CD4-positive, CD25-positive, alpha-beta regulatory T cell (primary cell): Measurements from ENCODE around the gene OPN1LW. TPM values are rescaled to one million over a fixed set of nuclear protein-coding genes. Genes with fewer than 3 reads are reported as not detected.
A peak's percentile ranks its signal among the peaks of the same experiment; 100 is the strongest.
"Not testable (repeated sequence)": the region's sequence is repeated elsewhere in the genome, so short reads cannot be mapped to it uniquely, and the experiment has no call there.

Experiments
- ATAC-seq, 2 donors: fragments of 150-1000 bp; cut with Tn5 transposase; one replicate each; pipeline ENCODE4 v1.10.0; 2021; ENCODE audit warnings: low read depth in 2 of 2, moderate number of reproducible peaks in 2 of 2, moderate library complexity in 1 of 2
- DNase-seq, 3 donors: peaks; one replicate each; pipeline versions ENCODE4 v3.0.0 to v3.0.0-alpha.2; 2012 to 2022; ENCODE audit warnings: mixed read lengths in 1 of 3
- H3K27ac ChIP-seq: one replicate; pipeline ENCODE4 v1.7.0; 2013; ENCODE audit warnings: mild to moderate bottlenecking, low read length; ENCODE audit not compliant: insufficient read depth, poor library complexity, severe bottlenecking
- H3K27me3 ChIP-seq: one replicate; pipeline ENCODE4 v1.7.0; 2013; ENCODE audit warnings: low read length; ENCODE audit not compliant: control insufficient read depth, insufficient read depth
- H3K36me3 ChIP-seq: one replicate; pipeline ENCODE4 v1.7.0; 2013; ENCODE audit warnings: mild to moderate bottlenecking, low read length, moderate library complexity; ENCODE audit not compliant: control insufficient read depth, insufficient read depth
- H3K4me1 ChIP-seq: 2 replicates; pipeline ENCODE4 v1.7.0; 2013; ENCODE audit warnings: mild to moderate bottlenecking, low read length; ENCODE audit not compliant: insufficient read depth, control insufficient read depth, poor library complexity, severe bottlenecking
- H3K4me3 ChIP-seq: one replicate; pipeline ENCODE4 v1.7.0; 2013; ENCODE audit warnings: low read depth, mild to moderate bottlenecking, low read length, moderate library complexity
- H3K9me3 ChIP-seq, 2 experiments: 1 replicate in 1 of 2; 2 replicates in 1 of 2; pipeline ENCODE4 v1.7.0; 2013; ENCODE audit warnings: low read length in 2 of 2, mild to moderate bottlenecking in 1 of 2, moderate library complexity in 1 of 2; ENCODE audit not compliant: control insufficient read depth in 2 of 2
- H3K27ac Mint-ChIP-seq, 3 donors: one replicate each; pipeline ENCODE4 v1.8.0; 2020 to 2022; ENCODE audit warnings: mild to moderate bottlenecking in 3 of 3, mixed read lengths in 3 of 3, moderate library complexity in 2 of 3
- H3K27me3 Mint-ChIP-seq: one replicate; pipeline ENCODE4 v1.8.0; 2022; ENCODE audit warnings: mild to moderate bottlenecking, mixed read lengths
- H3K36me3 Mint-ChIP-seq: one replicate; pipeline ENCODE4 v1.8.0; 2020; ENCODE audit warnings: mixed read lengths
- H3K4me1 Mint-ChIP-seq, 4 donors: one replicate each; pipeline ENCODE4 v1.8.0; 2020 to 2022; ENCODE audit warnings: mixed read lengths in 4 of 4, mild to moderate bottlenecking in 1 of 4
- H3K4me3 Mint-ChIP-seq, 4 donors: one replicate each; pipeline ENCODE4 v1.8.0; 2020 to 2022; ENCODE audit warnings: mild to moderate bottlenecking in 4 of 4, mixed read lengths in 4 of 4, moderate library complexity in 3 of 4
- H3K9me3 Mint-ChIP-seq, 7 donors: one replicate each; pipeline ENCODE4 v1.8.0; 2020 to 2022; ENCODE audit warnings: mixed read lengths in 7 of 7, mild to moderate bottlenecking in 3 of 7, moderate library complexity in 2 of 7
- polyA plus RNA-seq, 4 donors: library from polyadenylated mRNA; unstranded; fragments of 300-500 nt; fragmentation: Illumina TruSeq; gene quantifications; one replicate each; pipeline ENCODE4 v1.2.3, GENCODE V29; 2021
- total RNA-seq: library from RNA; stranded (reverse); gene quantifications from one replicate; pipeline ENCODE4 v1.2.3, GENCODE V29; 2022

Gene OPN1LW
- total RNA-seq (not detected), polyA plus RNA-seq (not detected)

GRCh38 chrX:154144010-154144409, at the start of gene OPN1LW:
OPN1LW (plus strand) TSS chrX:154144243; CDS start chrX:154144284, 41 bp downstream.
- not testable (repeated sequence) for ATAC-seq, H3K27me3 ChIP-seq, H3K4me3 ChIP-seq, H3K4me1 ChIP-seq, H3K27me3 Mint-ChIP-seq, H3K27ac ChIP-seq, H3K9me3 ChIP-seq, H3K36me3 Mint-ChIP-seq, H3K36me3 ChIP-seq, H3K4me3 Mint-ChIP-seq, DNase-seq, H3K9me3 Mint-ChIP-seq, H3K4me1 Mint-ChIP-seq
- H3K27ac Mint-ChIP-seq, result peak within 1 kb of the TSS in 1 of 3 donors; percentile 48

- H3K4me1 ChIP-seq, result peaks cover 37% of the 10 kb centered on the region
- H3K9me3 Mint-ChIP-seq, result peaks cover 0 to 6% (median 0%) of the 10 kb centered on the region in 7 donors
- H3K27ac Mint-ChIP-seq, result peak overlapping the region; percentile 38 to 88 (median 80)
- ATAC-seq (no peak), DNase-seq (no peak)
- H3K4me1 Mint-ChIP-seq, result peaks cover 17 to 61% (median 42%) of the 10 kb centered on the region in 4 donors
- peak overlapping the region; percentile 84 for H3K27ac ChIP-seq
- H3K36me3 ChIP-seq, result peaks cover 6% of the 10 kb centered on the region
- H3K9me3 ChIP-seq, result no peaks in the 10 kb centered on the region
- peak overlapping the region; percentile 88 for H3K4me3 ChIP-seq
- H3K4me3 Mint-ChIP-seq, result peak overlapping the region; percentile 93 to 98 (median 95)
- no peaks in the 10 kb centered on the region for H3K27me3 ChIP-seq
- H3K36me3 Mint-ChIP-seq, result peaks cover 3% of the 10 kb centered on the region
- H3K27me3 Mint-ChIP-seq, result peaks cover 4% of the 10 kb centered on the region
These were observed 49.2 kb upstream of the OPN1LW start for GRCh38 chrX:154094833-154095232.

GRCh38 chrX:154096140-154097002, 47.7 kb upstream of the OPN1LW start:
- H3K36me3 ChIP-seq, result peaks cover under 1% of the 10 kb centered on the region
- H3K27ac Mint-ChIP-seq, result peak overlapping the region; percentile 86 to 98 (median 88)
- no peaks in the 10 kb centered on the region for H3K9me3 ChIP-seq
- H3K4me3 ChIP-seq, result peak overlapping the region; percentile 88
- ATAC-seq (no peak), DNase-seq (peak in 2 of 3 donors; percentile 10 to 50)
- no peaks in the 10 kb centered on the region for H3K27me3 ChIP-seq
- H3K9me3 Mint-ChIP-seq, result peaks cover 0 to 6% (median 0%) of the 10 kb centered on the region in 7 donors
- H3K36me3 Mint-ChIP-seq, result no peaks in the 10 kb centered on the region
- peaks cover 9% of the 10 kb centered on the region for H3K27me3 Mint-ChIP-seq
- H3K27ac ChIP-seq, result peak overlapping the region; percentile 84
- peak overlapping the region; percentile 93 to 98 (median 95) for H3K4me3 Mint-ChIP-seq
- peaks cover 17 to 52% (median 34%) of the 10 kb centered on the region in 4 donors for H3K4me1 Mint-ChIP-seq
- H3K4me1 ChIP-seq, result peaks cover 36% of the 10 kb centered on the region

- H3K27me3 ChIP-seq, result no peaks in the 10 kb centered on the region
These were observed 46.9 kb upstream of the OPN1LW start for GRCh38 chrX:154097003-154097588.

GRCh38 chrX:154097589-154098541, 46.2 kb upstream of the OPN1LW start, which contains the start of gene MECP2:
MECP2 (minus strand) TSS chrX:154097717.
- H3K4me3 ChIP-seq, result peak within 1 kb of the TSS; percentile 88
- peaks cover 30% of the 10 kb centered on the region for H3K4me1 ChIP-seq
- H3K27ac ChIP-seq, result peak within 1 kb of the TSS; percentile 84
- H3K27me3 ChIP-seq, result no peaks in the 10 kb centered on the region
- peak within 1 kb of the TSS; percentile 93 to 98 (median 95) for H3K4me3 Mint-ChIP-seq
- no peaks in the 10 kb centered on the region for H3K36me3 Mint-ChIP-seq
- H3K4me1 Mint-ChIP-seq, result peaks cover 10 to 38% (median 27%) of the 10 kb centered on the region in 4 donors
- DNase-seq (peak; percentile 83 to 93 (median 86)), ATAC-seq (peak; percentile 88 to 89)
- peaks cover 17% of the 10 kb centered on the region for H3K27me3 Mint-ChIP-seq
- peak within 1 kb of the TSS; percentile 94 to 98 (median 95) for H3K27ac Mint-ChIP-seq
- H3K9me3 Mint-ChIP-seq, result peaks cover 0 to 6% (median 0%) of the 10 kb centered on the region in 7 donors
- no peaks in the 10 kb centered on the region for H3K36me3 ChIP-seq
- no peaks in the 10 kb centered on the region for H3K9me3 ChIP-seq

More at GRCh38 chrX:154097003-154097588, 46.9 kb upstream of the OPN1LW start:
- Histone ChIP-seq H3K4me3 (peak overlapping the region; percentile 88), H3K36me3 (no peaks in the 10 kb centered on the region), H3K9me3 (no peaks in the 10 kb centered on the region), H3K4me1 (peaks cover 30% of the 10 kb centered on the region), H3K27ac (peak overlapping the region; percentile 84)
- DNase-seq (peak; percentile 54 to 63 (median 61)), ATAC-seq (peak; percentile 16 to 17)
- H3K4me3 Mint-ChIP-seq, result peak overlapping the region; percentile 93 to 98 (median 95)
- H3K9me3 Mint-ChIP-seq, result peaks cover 0 to 6% (median 0%) of the 10 kb centered on the region in 7 donors
- no peaks in the 10 kb centered on the region for H3K36me3 Mint-ChIP-seq
- peak overlapping the region; percentile 86 to 98 (median 88) for H3K27ac Mint-ChIP-seq
- peaks cover 14% of the 10 kb centered on the region for H3K27me3 Mint-ChIP-seq
- H3K4me1 Mint-ChIP-seq, result peaks cover 17 to 46% (median 33%) of the 10 kb centered on the region in 4 donors

GRCh38 chrX:154098551-154098950, 45.5 kb upstream of the OPN1LW start:
- H3K27ac Mint-ChIP-seq, result peak overlapping the region in 1 of 3 donors; percentile 95
- H3K36me3 Mint-ChIP-seq, result no peaks in the 10 kb centered on the region
- peaks cover 17% of the 10 kb centered on the region for H3K27me3 Mint-ChIP-seq
- peaks cover 0 to 6% (median 0%) of the 10 kb centered on the region in 7 donors for H3K9me3 Mint-ChIP-seq
- Histone ChIP-seq H3K4me1 (peaks cover 30% of the 10 kb centered on the region), H3K36me3 (no peaks in the 10 kb centered on the region), H3K27ac (peak overlapping the region; percentile 84), H3K27me3 (no peaks in the 10 kb centered on the region), H3K9me3 (no peaks in the 10 kb centered on the region), H3K4me3 (peak overlapping the region; percentile 57)
- peaks cover 6 to 33% (median 23%) of the 10 kb centered on the region in 4 donors for H3K4me1 Mint-ChIP-seq
- ATAC-seq, result no peak
- H3K4me3 Mint-ChIP-seq, result peak overlapping the region; percentile 85 to 94 (median 86)
- DNase-seq, result no peak

- H3K27me3 ChIP-seq, result no peaks in the 10 kb centered on the region
- H3K36me3 ChIP-seq, result no peaks in the 10 kb centered on the region
- H3K9me3 ChIP-seq, result no peaks in the 10 kb centered on the region
- ATAC-seq (no peak), DNase-seq (no peak)
- H3K9me3 Mint-ChIP-seq, result peaks cover 0 to under 1% (median 0%) of the 10 kb centered on the region in 7 donors
- H3K4me3 Mint-ChIP-seq, result no peak overlapping the region
- no peak overlapping the region for H3K27ac ChIP-seq
- no peaks in the 10 kb centered on the region for H3K4me1 ChIP-seq
- no peaks in the 10 kb centered on the region for H3K27me3 Mint-ChIP-seq
- no peak overlapping the region for H3K4me3 ChIP-seq
- peaks cover 0 to 4% (median under 1%) of the 10 kb centered on the region in 4 donors for H3K4me1 Mint-ChIP-seq
- H3K36me3 Mint-ChIP-seq, result no peaks in the 10 kb centered on the region
- H3K27ac Mint-ChIP-seq, result no peak overlapping the region
These were observed 30.3 kb upstream of the OPN1LW start for GRCh38 chrX:154113729-154114128.
